Measurements from ENCODE around the gene C21orf91. TPM values are rescaled to one million over a fixed set of nuclear protein-coding genes. Genes with fewer than 3 reads are reported as not detected.

The C21orf91 gene
- total and polyA plus RNA-seq, 9 of the 15 experiments (the other 6 are each of a cell fraction or from before 2014, with no cell fraction given): 3.9 to 14.1 (median 12.1) TPM

DNA sequence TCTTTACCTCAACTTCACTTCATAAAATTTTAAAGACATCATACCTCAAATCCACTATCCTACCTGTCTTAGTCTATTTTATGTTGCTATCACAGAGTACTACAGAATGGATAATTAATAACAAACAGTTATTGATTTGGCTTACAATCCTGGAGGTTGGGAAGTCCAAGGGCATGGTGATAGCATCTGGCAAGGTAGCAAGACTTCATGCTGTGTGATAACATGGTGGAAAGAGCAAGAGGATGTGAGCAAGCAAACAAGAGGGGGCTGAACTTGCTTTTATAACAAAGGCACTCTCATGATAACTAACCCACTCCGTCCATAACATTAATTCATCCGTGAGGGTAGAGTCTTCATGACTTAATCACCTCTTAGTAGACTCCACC is 33.8 kb downstream of the C21orf91 start:
- POLR2A ChIA-PET: no interaction called here
- no peak for FAIRE-seq
- H3K9me3 ChIP-seq (replicated peaks; ENCODE audit: control insufficient read depth, insufficient read depth, low read depth, low read length): no peaks in the 10 kb centered on the region
- no peak for DNase-seq (ENCODE audit: extremely low read depth in 1 of 4, low spot score in 3 of 4)
- BruUV-seq (replicated peaks): no TSS peak
- no peaks in the 10 kb centered on the region for H3K79me2 ChIP-seq (ENCODE audit: control insufficient read depth, insufficient read depth, low read length)
- CTCF ChIA-PET (ENCODE audit: low intra/inter-chr PET ratio): no interaction called here
- H3K4me3 ChIP-seq: no peak overlapping the region
- H3K4me2 ChIP-seq (ENCODE audit: insufficient read depth, low read length): no peak overlapping the region
- ATAC-seq: no peak
- H3K9me1 ChIP-seq (ENCODE audit: control insufficient read depth, insufficient read depth, low read length): no peaks in the 10 kb centered on the region
- no peaks in the 10 kb centered on the region for H3K27me3 ChIP-seq (ENCODE audit: control insufficient read depth in 2 of 2, insufficient read depth in 2 of 2, low read length in 2 of 2)
- H2AFZ ChIP-seq (ENCODE audit: low read depth, low read length): no peak overlapping the region
- H3K4me1 ChIP-seq (replicated peaks in 1 of 2; ENCODE audit: control insufficient read depth in 2 of 2, insufficient read depth in 2 of 2, low read length in 2 of 2): no peaks in the 10 kb centered on the region
- intact Hi-C loops (cut with micrococcal nuclease) (no loop called here), in situ Hi-C loops (cut with MboI) (no loop called here)
- 87% methylated on average over 2 of the region's 2 CpGs for WGBS (ENCODE audit: insufficient coverage, low coverage, missing lambda C conversion rate)
- peaks cover 19% of the 10 kb centered on the region; the same call in 2 of the 3 replicates for H3K36me3 ChIP-seq (ENCODE audit: control insufficient read depth, insufficient read depth, low read length)
- no peak overlapping the region for H3K27ac ChIP-seq (ENCODE audit: extremely low read depth, low read depth, low read length)
- TF ChIP-seq, protein P1, sequence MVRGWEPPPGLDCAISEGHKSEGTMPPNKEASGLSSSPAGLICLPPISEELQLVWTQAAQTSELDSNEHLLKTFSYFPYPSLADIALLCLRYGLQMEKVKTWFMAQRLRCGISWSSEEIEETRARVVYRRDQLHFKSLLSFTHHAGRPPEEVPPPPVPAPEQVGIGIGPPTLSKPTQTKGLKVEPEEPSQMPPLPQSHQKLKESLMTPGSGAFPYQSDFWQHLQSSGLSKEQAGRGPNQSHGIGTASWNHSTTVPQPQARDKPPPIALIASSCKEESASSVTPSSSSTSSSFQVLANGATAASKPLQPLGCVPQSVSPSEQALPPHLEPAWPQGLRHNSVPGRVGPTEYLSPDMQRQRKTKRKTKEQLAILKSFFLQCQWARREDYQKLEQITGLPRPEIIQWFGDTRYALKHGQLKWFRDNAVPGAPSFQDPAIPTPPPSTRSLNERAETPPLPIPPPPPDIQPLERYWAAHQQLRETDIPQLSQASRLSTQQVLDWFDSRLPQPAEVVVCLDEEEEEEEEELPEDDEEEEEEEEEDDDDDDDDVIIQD (CRISPR knock-in tag; IDR thresholded peaks at IDR 0.05): no peak
- TF ChIP-seq BDP1 (IDR thresholded peaks at IDR 0.05; ENCODE audit: insufficient read depth, insufficient read length) (no peak), POLR2H (tag; IDR thresholded peaks at IDR 0.05; ENCODE audit: low read depth) (no peak), KDM2B (CRISPR knock-in tag; IDR thresholded peaks at IDR 0.05) (no peak), KLF6 (CRISPR knock-in tag; IDR thresholded peaks at IDR 0.05; ENCODE audit: borderline replicate concordance) (no peak), NEUROD1 (IDR thresholded peaks at IDR 0.05; ENCODE audit: borderline replicate concordance, low read depth, low read length, partially characterized antibody) (no peak), SNAPC5 (CRISPR knock-in tag; IDR thresholded peaks at IDR 0.05) (no peak), SPI1 (IDR thresholded peaks at IDR 0.05; ENCODE audit: borderline replicate concordance, low read depth, low read length) (no peak), LEF1 (IDR thresholded peaks at IDR 0.05) (no peak), FOSL1 (tag; conservative IDR thresholded peaks at IDR 0.05) (no peak), GTF2B (IDR thresholded peaks at IDR 0.05; ENCODE audit: extremely low read depth, insufficient read length) (no peak), FOXP1 (CRISPR knock-in tag; IDR thresholded peaks at IDR 0.05) (no peak), CBX8 (IDR thresholded peaks at IDR 0.05; ENCODE audit: borderline replicate concordance, extremely low read depth, low read depth, low read length, poor library complexity, severe bottlenecking) (no peak), NFIC (IDR thresholded peaks at IDR 0.05) (no peak), HNRNPH1 (optimal IDR thresholded peaks at IDR 0.05; ENCODE audit: low read depth, low read length) (no peak), PPARD (CRISPR knock-in tag; IDR thresholded peaks at IDR 0.05) (no peak), KLF1 (tag; IDR thresholded peaks at IDR 0.05) (no peak), POU5F1 (IDR thresholded peaks at IDR 0.05; ENCODE audit: borderline replicate concordance, low read depth, low read length, partially characterized antibody) (no peak)
- TF ChIP-seq, protein P2, sequence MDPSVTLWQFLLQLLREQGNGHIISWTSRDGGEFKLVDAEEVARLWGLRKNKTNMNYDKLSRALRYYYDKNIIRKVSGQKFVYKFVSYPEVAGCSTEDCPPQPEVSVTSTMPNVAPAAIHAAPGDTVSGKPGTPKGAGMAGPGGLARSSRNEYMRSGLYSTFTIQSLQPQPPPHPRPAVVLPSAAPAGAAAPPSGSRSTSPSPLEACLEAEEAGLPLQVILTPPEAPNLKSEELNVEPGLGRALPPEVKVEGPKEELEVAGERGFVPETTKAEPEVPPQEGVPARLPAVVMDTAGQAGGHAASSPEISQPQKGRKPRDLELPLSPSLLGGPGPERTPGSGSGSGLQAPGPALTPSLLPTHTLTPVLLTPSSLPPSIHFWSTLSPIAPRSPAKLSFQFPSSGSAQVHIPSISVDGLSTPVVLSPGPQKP (CRISPR knock-in tag; IDR thresholded peaks at IDR 0.05): no peak
- no peaks in the 10 kb centered on the region for H4K20me1 ChIP-seq (replicated peaks; ENCODE audit: control insufficient read depth, insufficient read depth, low read length)
- no peak overlapping the region for H3K9ac ChIP-seq (ENCODE audit: insufficient read depth in 1 of 2, low read depth in 2 of 2, low read length in 2 of 2)
